Ovary (tissue), 3 donors: Measurements from ENCODE around the gene JPH3.

Source experiments
- CTCF ChIP-seq, 3 donors: fragments of 450-650 bp in 2 of 3; fragments of 200-600 bp in 1 of 3; IDR thresholded peaks; one replicate each; pipeline versions ENCODE4 v1.5.1 to v1.8.0; 2016 to 2022; ENCODE audit warnings: antibody characterized with exemption in 3 of 3, mild to moderate bottlenecking in 1 of 3
- EP300 ChIP-seq: sonication (generic); formaldehyde crosslinking; IDR thresholded peaks from one replicate; pipeline ENCODE4 v1.6.1; 2017; ENCODE audit warnings: antibody characterized with exemption
- POLR2A ChIP-seq: fragments of 450-650 bp; IDR thresholded peaks from one replicate; pipeline ENCODE4 v1.6.1; 2017; ENCODE audit warnings: antibody characterized with exemption, mild to moderate bottlenecking, moderate library complexity
- donor health status: DM: no; HTN: no; CAD: no.

- TF ChIP-seq EP300 = no peak
- no peak for TF ChIP-seq CTCF (IDR thresholded peaks at IDR 0.05)
- no peak for TF ChIP-seq POLR2A
These were observed 6.2 kb downstream of the JPH3 start for GRCh38 chr16:87608400-87608985.
